Glutamatergic neuron (in vitro differentiated cells): ENCODE measurements around the gene MED13L. TPM values are rescaled to one million over a fixed set of nuclear protein-coding genes. Genes with fewer than 3 reads are reported as not detected.

Source experiments
- DNase-seq: peaks from one replicate; pipeline ENCODE4 v3.0.0; 2022
- H3K27ac Mint-ChIP-seq: one replicate; pipeline ENCODE4 v1.8.0; 2020; ENCODE audit warnings: mild to moderate bottlenecking, mixed read lengths, inconsistent platforms; ENCODE audit not compliant: unreplicated experiment
- H3K27me3 Mint-ChIP-seq: one replicate; pipeline ENCODE4 v1.8.0; 2020; ENCODE audit warnings: mild to moderate bottlenecking, moderate library complexity, mixed read lengths, inconsistent platforms; ENCODE audit not compliant: unreplicated experiment
- H3K36me3 Mint-ChIP-seq: one replicate; pipeline ENCODE4 v1.8.0; 2020; ENCODE audit warnings: mild to moderate bottlenecking, mixed read lengths, inconsistent platforms; ENCODE audit not compliant: unreplicated experiment
- H3K4me1 Mint-ChIP-seq: one replicate; pipeline ENCODE4 v1.8.0; 2020; ENCODE audit warnings: mild to moderate bottlenecking, low read depth, mixed read lengths, inconsistent platforms; ENCODE audit not compliant: unreplicated experiment
- H3K4me3 Mint-ChIP-seq: one replicate; pipeline ENCODE4 v1.8.0; 2020; ENCODE audit warnings: mild to moderate bottlenecking, mixed read lengths, inconsistent platforms; ENCODE audit not compliant: unreplicated experiment
- H3K9me3 Mint-ChIP-seq: one replicate; pipeline ENCODE4 v1.8.0; 2020; ENCODE audit warnings: mild to moderate bottlenecking, moderate library complexity, mixed read lengths, inconsistent platforms; ENCODE audit not compliant: unreplicated experiment
- total RNA-seq: library from RNA; stranded (reverse); fragmentation: NEBNext Ultra II Directional; extraction: Animal tissue kit (Norgen Biotek cat#: 25700); gene quantifications from one replicate; pipeline ENCODE4 v1.2.1, GENCODE V29; 2021; ENCODE audit not compliant: unreplicated experiment
- TF ChIP-seq, protein P1 (sequence below): fragments of 200-600 bp; sonication (generic); IDR thresholded peaks from one replicate; pipeline ENCODE4 v1.5.0; 2021; ENCODE audit not compliant: partially characterized antibody, unreplicated experiment

The MED13L gene
- total RNA-seq, 1 donor from 2014 or later, result 95.5 TPM

DNA sequence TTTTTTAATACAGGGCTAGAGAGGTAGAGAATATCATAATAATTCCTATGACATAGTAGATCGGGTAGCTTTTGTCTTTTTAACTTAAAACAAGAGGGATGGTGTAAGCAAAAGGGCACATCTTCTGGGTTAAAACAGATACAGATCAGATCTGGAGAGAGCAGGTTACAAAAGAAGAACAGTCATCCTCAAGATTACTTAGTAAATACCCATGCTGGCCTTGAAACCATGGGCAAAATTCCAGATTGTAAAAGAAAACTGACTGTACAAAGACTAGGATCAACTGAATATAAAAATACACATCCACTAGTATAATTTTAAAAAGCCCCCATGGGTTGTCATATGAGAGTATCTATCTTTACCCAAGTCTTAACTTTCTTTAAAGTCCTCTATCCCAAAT lies 76.7 kb downstream of the MED13L start:
- H3K27me3 Mint-ChIP-seq, result no peaks in the 10 kb centered on the region
- no peak overlapping the region for H3K4me3 Mint-ChIP-seq
- no peak overlapping the region for H3K27ac Mint-ChIP-seq
- no peak for DNase-seq
- H3K9me3 Mint-ChIP-seq, result no peaks in the 10 kb centered on the region
- H3K36me3 Mint-ChIP-seq, result no peaks in the 10 kb centered on the region
- TF ChIP-seq, protein P1, sequence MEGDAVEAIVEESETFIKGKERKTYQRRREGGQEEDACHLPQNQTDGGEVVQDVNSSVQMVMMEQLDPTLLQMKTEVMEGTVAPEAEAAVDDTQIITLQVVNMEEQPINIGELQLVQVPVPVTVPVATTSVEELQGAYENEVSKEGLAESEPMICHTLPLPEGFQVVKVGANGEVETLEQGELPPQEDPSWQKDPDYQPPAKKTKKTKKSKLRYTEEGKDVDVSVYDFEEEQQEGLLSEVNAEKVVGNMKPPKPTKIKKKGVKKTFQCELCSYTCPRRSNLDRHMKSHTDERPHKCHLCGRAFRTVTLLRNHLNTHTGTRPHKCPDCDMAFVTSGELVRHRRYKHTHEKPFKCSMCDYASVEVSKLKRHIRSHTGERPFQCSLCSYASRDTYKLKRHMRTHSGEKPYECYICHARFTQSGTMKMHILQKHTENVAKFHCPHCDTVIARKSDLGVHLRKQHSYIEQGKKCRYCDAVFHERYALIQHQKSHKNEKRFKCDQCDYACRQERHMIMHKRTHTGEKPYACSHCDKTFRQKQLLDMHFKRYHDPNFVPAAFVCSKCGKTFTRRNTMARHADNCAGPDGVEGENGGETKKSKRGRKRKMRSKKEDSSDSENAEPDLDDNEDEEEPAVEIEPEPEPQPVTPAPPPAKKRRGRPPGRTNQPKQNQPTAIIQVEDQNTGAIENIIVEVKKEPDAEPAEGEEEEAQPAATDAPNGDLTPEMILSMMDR, result no peak
- peaks cover 10% of the 10 kb centered on the region for H3K4me1 Mint-ChIP-seq

- no peaks in the 10 kb centered on the region for H3K36me3 Mint-ChIP-seq
- no peak overlapping the region for H3K4me3 Mint-ChIP-seq
- TF ChIP-seq, protein P1, result no peak
- no peaks in the 10 kb centered on the region for H3K9me3 Mint-ChIP-seq
- DNase-seq, result no peak
- peaks cover 10% of the 10 kb centered on the region for H3K4me1 Mint-ChIP-seq
- H3K27ac Mint-ChIP-seq, result no peak overlapping the region
- H3K27me3 Mint-ChIP-seq, result no peaks in the 10 kb centered on the region
Observed at GRCh38 chr12:116199160-116199706, 78.3 kb downstream of the MED13L start.

GRCh38 chr12:116196752-116197718 lies 80.5 kb downstream of the MED13L start:
- DNase-seq, result no peak
- H3K4me1 Mint-ChIP-seq, result peaks cover 5% of the 10 kb centered on the region
- no peak overlapping the region for H3K4me3 Mint-ChIP-seq
- H3K27ac Mint-ChIP-seq, result no peak overlapping the region
- H3K9me3 Mint-ChIP-seq, result no peaks in the 10 kb centered on the region
- TF ChIP-seq, protein P1, result no peak
- H3K36me3 Mint-ChIP-seq, result no peaks in the 10 kb centered on the region
- H3K27me3 Mint-ChIP-seq, result no peaks in the 10 kb centered on the region

DNA sequence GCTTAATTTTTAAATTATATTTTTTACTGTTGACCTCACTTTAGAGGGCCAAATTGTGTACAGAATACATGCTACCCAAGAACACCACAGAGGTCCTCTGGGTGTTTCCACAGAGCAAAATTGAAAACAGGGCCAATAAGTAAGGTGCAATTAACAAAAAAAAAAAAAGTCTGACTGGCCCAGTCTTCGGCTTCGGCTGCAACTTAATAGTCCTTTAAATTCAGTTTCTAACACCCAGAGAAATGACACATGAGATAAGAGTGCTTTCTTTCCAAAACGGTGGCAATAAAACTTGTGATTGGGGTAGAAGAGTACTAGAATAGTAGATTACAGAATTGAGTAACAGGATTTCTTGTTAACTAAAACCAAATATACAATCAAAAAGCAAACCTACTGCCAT lies 81.3 kb downstream of the MED13L start:
- Mint-ChIP-seq H3K4me3 (no peak overlapping the region), H3K27ac (no peak overlapping the region), H3K27me3 (no peaks in the 10 kb centered on the region), H3K4me1 (peaks cover 5% of the 10 kb centered on the region), H3K36me3 (no peaks in the 10 kb centered on the region), H3K9me3 (no peaks in the 10 kb centered on the region)
- no peak for DNase-seq
- TF ChIP-seq, protein P1, result no peak

- Mint-ChIP-seq H3K4me3 (no peak overlapping the region), H3K9me3 (no peaks in the 10 kb centered on the region), H3K36me3 (no peaks in the 10 kb centered on the region), H3K27ac (no peak overlapping the region), H3K4me1 (peaks cover 5% of the 10 kb centered on the region), H3K27me3 (no peaks in the 10 kb centered on the region)
- no peak for DNase-seq
- TF ChIP-seq, protein P1, result no peak
Observed at GRCh38 chr12:116194935-116195431, 82.5 kb downstream of the MED13L start.
